GM19372 (cell line): ENCODE data around the gene ATP11A.

Experiments used
- ATAC-seq: cut with Tn5 transposase; IDR thresholded peaks from one replicate; pipeline ENCODE4 v1.9.1; 2021; ENCODE audit warnings: mild to moderate bottlenecking, low read depth, moderate library complexity; ENCODE audit not compliant: unreplicated experiment

The ATP11A gene

GRCh38 chr13:112689303-112690245 is at the start of gene ATP11A:
Gene ATP11A, plus strand, starts transcription at chr13:112690038. Its CDS starts 379 bp downstream, at chr13:112690417.
- peak; percentile 82 for ATAC-seq

DNA sequence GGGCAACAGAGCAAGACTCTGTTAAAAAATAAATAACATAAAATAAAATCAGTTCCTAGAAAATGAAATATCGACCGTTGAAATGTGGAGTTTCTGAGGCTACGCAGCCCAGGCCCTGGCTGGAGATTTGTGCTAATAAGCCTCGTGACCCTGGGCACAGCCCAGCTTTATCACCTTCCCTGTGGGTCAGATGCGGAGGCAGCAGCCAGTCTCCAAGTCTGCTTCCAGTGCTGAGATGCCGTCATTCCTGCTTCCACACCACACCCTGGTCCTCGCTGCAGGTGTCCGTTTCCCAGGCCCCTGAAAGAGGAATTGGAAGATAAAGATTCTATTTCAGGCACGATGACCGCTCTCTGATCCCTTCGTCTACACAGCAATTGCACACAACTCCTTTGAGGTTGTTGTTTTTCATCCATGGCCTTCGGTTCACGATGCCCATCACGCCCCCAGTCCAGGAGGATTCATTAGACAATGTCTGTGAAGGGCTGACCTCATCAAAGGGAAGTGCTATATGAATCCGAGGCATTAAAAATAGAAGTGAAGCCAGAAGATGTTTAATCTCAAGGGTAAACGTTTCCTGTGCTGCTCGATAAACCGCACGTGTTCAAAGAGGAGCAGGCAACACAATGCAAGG is 48.3 kb upstream of the ATP11A start:
- no peak for ATAC-seq

DNA sequence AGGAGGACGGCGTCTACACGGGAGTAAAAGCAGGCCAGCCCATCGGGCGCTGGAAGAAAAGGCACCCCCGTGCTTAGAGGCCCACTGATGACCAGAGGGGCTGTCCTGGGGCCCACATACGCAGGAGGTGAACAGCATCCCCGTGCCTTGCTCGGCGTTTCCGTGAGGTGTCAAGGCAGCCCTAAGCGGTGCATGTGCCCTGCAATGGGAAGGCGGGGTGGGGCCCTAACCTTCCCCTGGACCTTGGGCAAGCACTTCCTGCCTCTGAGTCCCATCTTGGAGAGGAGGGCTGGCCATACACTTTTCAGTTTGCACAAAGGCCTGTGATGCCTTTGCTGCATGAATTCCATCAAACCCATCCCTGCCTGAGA is 47.8 kb upstream of the ATP11A start:
- no peak for ATAC-seq

GRCh38 chr13:112643759-112644459 is 45.9 kb upstream of the ATP11A start:
- no peak for ATAC-seq

DNA sequence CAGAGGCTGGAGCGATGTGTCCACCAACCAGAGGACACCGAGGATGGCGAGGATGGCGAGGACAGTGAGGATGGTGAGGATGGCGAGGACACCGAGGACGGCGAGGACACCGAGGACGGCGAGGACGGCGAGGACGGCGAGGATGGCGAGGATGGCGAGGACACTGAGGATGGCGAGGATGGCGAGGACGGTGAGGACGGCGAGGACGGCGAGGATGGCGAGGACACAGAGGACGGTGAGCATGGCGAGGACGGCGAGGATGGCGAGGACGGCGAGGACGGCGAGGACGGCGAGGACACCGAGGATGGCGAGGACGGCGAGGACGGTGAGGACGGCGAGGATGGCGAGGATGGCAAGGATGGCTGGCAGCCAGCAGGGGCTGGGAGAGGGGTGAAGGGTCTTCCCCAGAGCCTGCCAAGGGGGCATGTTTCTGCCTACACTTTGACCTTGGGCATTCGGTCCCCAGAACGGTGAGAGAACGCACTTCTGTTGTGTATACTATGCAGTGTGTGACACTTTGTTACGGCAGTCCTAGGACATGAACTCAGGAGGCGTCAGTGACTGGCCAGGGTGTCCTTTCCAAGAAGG is 44.4 kb upstream of the ATP11A start:
- ATAC-seq = no peak

DNA sequence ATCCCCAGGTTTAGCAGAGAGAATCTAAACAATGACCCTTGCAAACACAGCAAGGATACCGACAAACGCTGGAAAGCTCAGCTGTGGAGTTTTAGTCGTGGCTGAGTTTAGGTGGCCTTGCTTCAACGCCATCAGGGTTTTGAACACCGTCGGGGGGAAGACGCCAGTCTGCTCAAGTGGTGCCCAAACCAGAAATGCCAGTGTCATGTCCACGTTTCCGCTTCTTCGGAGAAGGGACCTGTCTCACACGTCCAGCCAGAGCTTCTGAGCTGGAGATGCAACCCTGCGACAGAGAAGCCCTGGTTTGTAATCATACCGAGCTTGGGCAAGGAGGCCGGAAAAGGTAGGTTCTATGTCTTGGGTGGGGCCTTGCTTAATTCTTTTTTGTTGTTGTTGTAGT is 42.6 kb upstream of the ATP11A start:
- no peak for ATAC-seq

DNA sequence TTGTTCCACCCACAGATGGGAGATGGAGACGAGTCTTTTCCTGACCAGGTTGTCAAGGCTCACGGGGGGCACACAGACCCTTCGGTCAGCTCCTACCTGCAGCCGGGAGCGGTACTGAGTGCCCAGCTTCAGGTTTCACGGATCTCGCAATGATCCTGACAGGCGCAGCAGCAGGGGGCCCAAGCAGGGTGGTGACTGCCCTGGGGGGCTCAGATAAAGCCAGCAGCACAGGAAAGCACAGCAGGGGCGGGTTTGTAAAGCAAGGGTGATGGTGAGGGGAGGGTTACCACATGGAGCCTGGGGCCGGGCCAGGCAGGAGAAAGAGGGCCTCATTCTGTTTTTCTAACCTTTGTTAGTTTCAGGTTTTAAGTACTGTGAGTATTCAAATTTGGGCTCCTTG is 41.7 kb upstream of the ATP11A start:
- ATAC-seq = no peak

- no peak for ATAC-seq
Measured at GRCh38 chr13:112648966-112649690, 40.7 kb upstream of the ATP11A start.

GRCh38 chr13:112651311-112651710 is 38.5 kb upstream of the ATP11A start:
- ATAC-seq = no peak

- ATAC-seq = no peak
Measured at GRCh38 chr13:112651750-112652511, 37.9 kb upstream of the ATP11A start.

DNA sequence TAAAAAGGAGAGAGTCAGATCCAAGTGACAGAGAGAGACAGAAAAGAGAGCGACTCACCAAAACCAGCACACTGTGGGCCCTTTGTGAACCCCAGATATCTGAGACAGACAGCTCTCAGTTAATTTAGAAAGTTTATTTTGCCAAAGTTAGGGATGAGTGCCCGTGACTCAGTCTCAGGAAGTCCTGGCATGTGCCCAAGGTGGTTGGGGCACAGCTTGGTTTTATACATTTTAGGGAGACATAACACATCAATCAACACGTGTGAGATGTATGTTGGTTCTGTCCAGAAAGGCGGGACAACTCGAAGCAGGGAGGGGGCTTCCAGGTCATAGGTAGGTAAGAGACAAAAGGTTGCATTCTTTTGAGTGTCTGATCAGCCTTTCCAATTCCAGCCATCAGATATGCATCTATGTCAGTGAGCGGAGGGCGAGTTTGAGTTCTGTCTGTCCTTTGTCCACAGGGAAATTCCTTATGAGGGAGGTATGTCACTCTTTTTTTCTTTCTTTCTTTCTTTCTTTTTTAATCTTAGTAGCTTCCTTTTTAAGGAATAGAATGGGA is 37.2 kb upstream of the ATP11A start:
- ATAC-seq = no peak

- no peak for ATAC-seq
Measured at GRCh38 chr13:112653071-112653470, 36.8 kb upstream of the ATP11A start.

DNA sequence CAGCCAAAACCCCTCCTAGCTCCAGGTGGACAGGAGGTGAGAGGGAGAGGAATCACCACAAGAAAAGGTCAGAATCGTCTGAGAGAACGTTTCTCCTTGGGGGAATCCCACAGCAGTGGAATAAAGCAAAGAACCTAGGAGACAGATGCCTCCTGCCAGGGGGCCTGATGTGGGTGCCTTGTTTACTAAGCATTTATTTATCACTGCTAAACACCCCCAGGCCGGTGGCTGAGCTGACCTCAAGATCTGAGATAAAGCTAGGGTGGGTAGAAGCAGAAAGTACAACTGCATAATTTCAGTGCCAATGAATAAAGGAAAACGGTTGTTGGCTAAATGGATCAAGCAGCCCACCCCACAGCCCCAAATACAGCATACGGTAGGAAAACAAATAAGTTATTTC is 33.9 kb upstream of the ATP11A start:
- no peak for ATAC-seq

- no peak for ATAC-seq
Measured at GRCh38 chr13:112657850-112658445, 31.9 kb upstream of the ATP11A start.

DNA sequence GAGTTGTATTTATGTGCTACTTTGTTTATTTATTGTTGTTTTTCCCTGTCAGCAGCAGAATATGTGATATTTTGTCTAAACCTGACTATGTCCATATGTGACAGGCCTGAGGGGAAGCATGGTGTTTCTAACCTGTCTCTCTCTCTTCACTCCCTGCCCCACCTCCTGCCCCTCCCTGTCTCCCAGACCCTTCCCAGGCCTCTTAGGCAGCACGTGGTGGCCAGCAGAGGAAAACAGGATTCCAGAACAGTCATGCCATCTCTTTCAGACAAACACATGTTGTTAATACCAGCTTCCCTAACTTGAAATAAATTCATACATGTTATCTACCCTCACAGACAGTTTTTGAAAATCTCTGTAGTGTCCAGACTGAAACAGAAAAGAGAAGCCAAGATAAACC is 31.0 kb upstream of the ATP11A start:
- ATAC-seq = no peak

DNA sequence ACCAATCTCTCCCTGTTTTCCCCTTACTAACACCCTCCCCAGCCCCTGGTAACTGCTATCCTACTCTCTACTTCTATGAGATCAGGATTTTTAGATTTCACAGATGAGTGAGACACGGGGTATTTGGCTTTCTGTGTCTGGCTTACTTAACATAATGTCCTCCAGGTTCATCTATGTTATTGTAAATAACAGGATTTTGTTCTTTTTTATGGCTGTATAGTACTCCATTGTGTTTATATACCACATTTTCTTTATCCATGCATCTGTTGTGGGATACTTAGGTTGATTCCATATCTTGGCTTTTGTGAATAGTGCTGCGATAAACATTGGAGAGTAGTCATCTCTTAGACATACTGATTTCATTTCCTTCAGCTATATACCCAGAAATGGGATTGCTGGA is 28.5 kb upstream of the ATP11A start:
- no peak for ATAC-seq

DNA sequence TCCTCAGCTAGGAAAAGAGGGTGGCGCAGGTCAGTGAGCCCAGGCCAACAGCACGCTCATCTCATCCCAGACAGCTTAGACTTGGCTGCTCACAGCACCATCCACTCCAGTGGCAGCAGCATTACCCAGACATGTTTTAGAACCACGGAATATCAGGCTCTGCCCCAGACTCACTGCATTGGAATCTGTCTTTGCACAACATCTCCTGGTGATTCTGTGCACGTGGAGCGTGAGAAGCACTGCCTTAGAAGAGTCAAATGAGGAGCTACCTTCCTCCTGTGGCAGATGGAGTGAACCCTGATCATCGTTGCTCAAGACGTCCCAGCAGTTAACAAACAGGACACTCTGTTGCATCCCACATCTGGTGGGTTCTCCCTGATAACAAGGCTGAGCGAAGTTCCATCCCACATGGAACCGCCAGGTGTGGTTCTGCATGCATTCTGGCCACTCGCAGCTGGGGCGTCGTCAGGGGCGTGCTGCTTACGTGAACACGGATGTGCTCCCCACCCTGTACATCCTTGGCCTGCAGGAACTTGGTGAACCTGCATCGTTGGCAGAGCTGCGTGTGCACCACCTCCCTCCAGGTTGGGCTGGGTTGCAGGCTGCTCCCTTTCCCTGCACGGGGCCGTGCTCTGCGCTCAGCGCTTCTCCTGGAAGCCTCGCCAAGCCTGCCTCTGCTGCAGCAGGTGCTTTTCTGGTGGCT is 25.2 kb upstream of the ATP11A start:
- ATAC-seq = no peak

DNA sequence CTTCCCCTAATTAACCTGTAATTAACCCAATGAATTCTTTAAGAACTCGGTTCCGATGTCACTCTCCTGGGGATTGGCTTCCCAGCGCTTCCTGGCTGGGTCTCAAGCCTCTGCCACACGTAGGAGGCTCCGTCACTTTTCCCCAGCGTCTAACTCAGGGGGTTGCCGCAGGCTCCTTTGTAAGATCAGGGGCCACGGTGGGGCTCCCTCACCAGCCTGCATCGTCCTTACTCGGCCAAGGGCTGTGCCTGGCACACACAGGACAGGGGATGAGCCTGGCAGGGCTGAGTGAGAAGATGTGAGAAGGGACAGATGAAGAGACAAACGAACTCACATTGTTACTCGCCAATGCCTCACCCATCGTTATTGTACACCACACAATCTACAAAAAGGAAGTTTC is 20.9 kb upstream of the ATP11A start:
- no peak for ATAC-seq
